ENCODE data around the gene PHLDB2. TPM values are rescaled to one million over a fixed set of nuclear protein-coding genes. Genes with fewer than 3 reads are reported as not detected.

The PHLDB2 gene
- polyA plus RNA-seq, 1 experiment, result 15.9 TPM

- Histone ChIP-seq H3K27me3 (ENCODE audit: control insufficient read depth, insufficient read depth, low read length) (no peaks in the 10 kb centered on the region), H3K4me3 (ENCODE audit: low read depth, low read length) (no peak overlapping the region), H3K9me3 (ENCODE audit: control insufficient read depth, insufficient read depth, low read length) (peaks cover 4% of the 10 kb centered on the region), H3K27ac (ENCODE audit: low read depth, low read length) (no peak overlapping the region)
- POLR2A ChIA-PET, result no interaction called here
- TF ChIP-seq CTCF (IDR thresholded peaks at IDR 0.05; ENCODE audit: low read depth, low read length), result no peak
- DNase-seq (ENCODE audit: low read depth, low spot score), result no peak
- CTCF ChIA-PET, result no interaction called here
These were observed 42.6 kb downstream of the PHLDB2 start for GRCh38 chr3:111901637-111902036.

GRCh38 chr3:111902534-111902933 lies 43.5 kb downstream of the PHLDB2 start:
- POLR2A ChIA-PET, result no interaction called here
- TF ChIP-seq CTCF (IDR thresholded peaks at IDR 0.05; ENCODE audit: low read depth, low read length), result no peak
- H3K4me3 ChIP-seq (ENCODE audit: low read depth, low read length), result no peak overlapping the region
- DNase-seq (ENCODE audit: low read depth, low spot score), result no peak
- CTCF ChIA-PET, result no interaction called here
- H3K27ac ChIP-seq (ENCODE audit: low read depth, low read length), result peak overlapping the region; percentile 62
- peaks cover 4% of the 10 kb centered on the region for H3K9me3 ChIP-seq (ENCODE audit: control insufficient read depth, insufficient read depth, low read length)
- H3K27me3 ChIP-seq (ENCODE audit: control insufficient read depth, insufficient read depth, low read length), result no peaks in the 10 kb centered on the region

- ChIA-PET POLR2A (no interaction called here), CTCF (interaction anchor here (1.5 kb wide), 1 partner anchor 8 kb away, joined by 6 read pairs; no protein-coding TSS in a partner anchor)
- peaks cover 4% of the 10 kb centered on the region for H3K9me3 ChIP-seq (ENCODE audit: control insufficient read depth, insufficient read depth, low read length)
- peak; percentile 47 for DNase-seq (ENCODE audit: low read depth, low spot score)
- H3K27me3 ChIP-seq (ENCODE audit: control insufficient read depth, insufficient read depth, low read length), result no peaks in the 10 kb centered on the region
- no peak for TF ChIP-seq CTCF (IDR thresholded peaks at IDR 0.05; ENCODE audit: low read depth, low read length)
- H3K27ac ChIP-seq (ENCODE audit: low read depth, low read length), result peak overlapping the region; percentile 4
- no peak overlapping the region for H3K4me3 ChIP-seq (ENCODE audit: low read depth, low read length)
These were observed 44.0 kb downstream of the PHLDB2 start for GRCh38 chr3:111903067-111903511.

GRCh38 chr3:111904376-111905241 lies 45.5 kb downstream of the PHLDB2 start:
- peak; percentile 59 for DNase-seq (ENCODE audit: low read depth, low spot score)
- CTCF ChIA-PET, result interaction anchor here (1.0 to 1.6 kb wide), 3 partner anchors 9 to 40 kb away, joined by 3 to 6 read pairs (median 5); no protein-coding TSS in a partner anchor
- no peaks in the 10 kb centered on the region for H3K27me3 ChIP-seq (ENCODE audit: control insufficient read depth, insufficient read depth, low read length)
- POLR2A ChIA-PET, result interaction anchor here (1.1 kb wide), 2 partner anchors 28 to 74 kb away, joined by 3 to 4 read pairs; partner anchors contain the start of gene ABHD10
- peaks cover 3% of the 10 kb centered on the region for H3K9me3 ChIP-seq (ENCODE audit: control insufficient read depth, insufficient read depth, low read length)
- H3K4me3 ChIP-seq (ENCODE audit: low read depth, low read length), result no peak overlapping the region
- no peak for TF ChIP-seq CTCF (IDR thresholded peaks at IDR 0.05; ENCODE audit: low read depth, low read length)
- peak overlapping the region; percentile 42 for H3K27ac ChIP-seq (ENCODE audit: low read depth, low read length)

GRCh38 chr3:111906656-111907055 lies 47.6 kb downstream of the PHLDB2 start:
- Histone ChIP-seq H3K27ac (ENCODE audit: low read depth, low read length) (no peak overlapping the region), H3K4me3 (ENCODE audit: low read depth, low read length) (no peak overlapping the region), H3K9me3 (ENCODE audit: control insufficient read depth, insufficient read depth, low read length) (no peaks in the 10 kb centered on the region), H3K27me3 (ENCODE audit: control insufficient read depth, insufficient read depth, low read length) (no peaks in the 10 kb centered on the region)
- ChIA-PET POLR2A (no interaction called here), CTCF (no interaction called here)
- TF ChIP-seq CTCF (IDR thresholded peaks at IDR 0.05; ENCODE audit: low read depth, low read length), result no peak
- no peak for DNase-seq (ENCODE audit: low read depth, low spot score)
